ENCODE results near the gene MOB4.

- TF ChIP-seq CTCF (IDR thresholded peaks at IDR 0.05) = no peak
- no peak for TF ChIP-seq POLR2A (IDR thresholded peaks at IDR 0.05)
- TF ChIP-seq EP300 (IDR thresholded peaks at IDR 0.05) = no peak
Observed at GRCh38 chr2:197601726-197602125, 85.9 kb downstream of the MOB4 start.

Data from tibial nerve (tissue), 4 donors.